Measurements from ENCODE around the gene SRSF5.
A peak's percentile ranks its signal among the peaks of the same experiment; 100 is the strongest.
"Not testable (repeated sequence)": the region's sequence is repeated elsewhere in the genome, so short reads cannot be mapped to it uniquely, and the experiment has no call there.

The SRSF5 gene

GRCh38 chr14:69811227-69811867, 44.4 kb downstream of the SRSF5 start:
- no peak for DNase-seq

GRCh38 chr14:69811868-69812252, 44.9 kb downstream of the SRSF5 start:
- DNase-seq: no peak

DNA sequence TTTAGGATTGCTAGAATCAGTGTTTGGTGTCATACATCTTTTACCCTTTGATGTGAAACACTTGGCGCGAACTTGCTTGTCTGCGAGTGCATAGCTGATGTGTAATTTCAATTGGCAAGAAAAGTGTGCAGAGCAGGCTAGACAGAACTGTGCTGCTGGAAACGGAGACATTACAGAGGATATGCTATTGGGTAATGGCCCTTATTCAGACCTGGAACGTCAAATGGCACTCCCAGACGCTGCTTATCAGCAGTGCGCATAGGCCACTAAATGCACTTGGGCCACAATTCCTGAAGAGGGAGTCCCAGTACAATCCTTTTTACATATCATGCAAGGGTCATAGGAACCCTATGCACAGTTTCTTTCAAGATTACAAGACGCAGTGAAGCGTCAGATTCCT, 45.8 kb downstream of the SRSF5 start:
- DNase-seq: no peak

- DNase-seq: not testable (repeated sequence)
Observed at GRCh38 chr14:69813346-69813745, 46.4 kb downstream of the SRSF5 start.

- DNase-seq: no peak
Observed at GRCh38 chr14:69814397-69814796, 47.5 kb downstream of the SRSF5 start.

GRCh38 chr14:69815556-69815955, 48.6 kb downstream of the SRSF5 start:
- no peak for DNase-seq

DNA sequence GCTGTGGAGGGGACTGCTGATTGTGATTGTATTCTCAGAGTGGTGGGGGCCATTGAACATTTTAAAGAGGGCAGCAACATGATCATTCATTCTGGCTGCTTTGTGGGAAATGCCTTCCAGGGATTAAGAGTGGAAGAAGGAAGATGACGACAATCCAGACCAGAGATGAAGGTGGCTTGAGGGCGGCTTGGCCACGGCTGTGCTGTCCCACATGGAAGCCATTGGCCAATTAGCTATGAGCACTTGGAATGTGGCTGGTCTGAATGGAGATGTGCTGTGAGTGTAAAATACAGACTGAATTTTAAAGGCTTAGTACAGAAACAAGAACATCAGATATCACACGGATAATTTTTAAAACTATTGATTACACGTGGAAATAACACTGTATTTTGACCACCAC, 49.3 kb downstream of the SRSF5 start:
- DNase-seq: no peak

DNA sequence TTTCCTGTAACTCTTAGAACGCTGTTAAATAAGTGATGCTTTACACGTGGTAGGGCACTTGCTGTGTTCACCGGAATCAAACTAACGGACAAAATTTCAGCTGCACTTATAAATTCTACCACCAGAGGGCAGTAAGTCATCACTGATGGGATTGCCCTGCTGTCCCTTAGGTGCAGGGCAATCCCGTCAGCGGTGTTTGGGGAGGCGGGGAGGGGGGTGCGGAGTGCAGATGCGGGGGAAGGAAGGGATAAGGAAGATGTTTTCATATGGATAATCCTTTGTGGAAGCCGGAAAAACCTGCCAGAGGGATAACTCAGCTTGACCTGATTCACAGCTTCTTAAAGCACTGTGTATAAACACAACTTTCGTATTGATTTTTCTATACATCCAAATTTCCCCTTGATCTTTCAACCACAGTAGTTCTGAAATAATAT, 51.8 kb downstream of the SRSF5 start:
- DNase-seq: peak; percentile 79

- no peak for DNase-seq
Observed at GRCh38 chr14:69819607-69820006, 52.7 kb downstream of the SRSF5 start.

- no peak for DNase-seq
Observed at GRCh38 chr14:69820991-69821390, 54.0 kb downstream of the SRSF5 start.
